GM12878 (cell line): ENCODE measurements around the gene SON. TPM values are rescaled to one million over a fixed set of nuclear protein-coding genes. Genes with fewer than 3 reads are reported as not detected.
A peak's percentile ranks its signal among the peaks of the same experiment; 100 is the strongest.

Experiments used
- ATAC-seq: fragments of 200-7000 bp; cut with Tn5 transposase; 3 replicates; pipeline ENCODE4 v1.9.1; 2020; ENCODE audit warnings: mild to moderate bottlenecking, moderate library complexity
- BruUV-seq: library from RNA; stranded (reverse); fragments of 400-500 nt; replicated peaks from 2 replicates; lab custom pipeline; 2021; lab: Mats Ljungman, UMichigan
- CTCF ChIA-PET: fragments of 300-600 bp; sonication (Branson Sonifier 250); formaldehyde crosslinking; extraction: SDS; loops from one replicate; lab custom pipeline; 2021; ENCODE audit warnings: inconsistent platforms; lab: Yijun Ruan, JAX
- POLR2A ChIA-PET: fragments of 350-600 bp; formaldehyde crosslinking; extraction: SDS; loops from one replicate; lab custom pipeline; 2021; ENCODE audit warnings: inconsistent platforms; lab: Charles Lee
- RAD21 ChIA-PET: fragments of 300-600 bp; sonication (Branson Sonifier 250); formaldehyde crosslinking; loops from one replicate; lab custom pipeline; 2023; ENCODE audit warnings: antibody characterized with exemption; ENCODE audit not compliant: unreplicated experiment; lab: Charles Lee
- SMC1A ChIA-PET: fragments of 300-600 bp; sonication (Branson Sonifier 250); formaldehyde crosslinking; loops from one replicate; lab custom pipeline; 2023; ENCODE audit not compliant: unreplicated experiment, uncharacterized antibody; lab: Charles Lee
- DNase-seq: peaks from one replicate; pipeline ENCODE4 v3.0.0-alpha.2; 2011; ENCODE audit warnings: low read depth, low spot score
- FAIRE-seq: peaks from 3 replicates; lab custom pipeline; 2011; peaks lifted over from hg19 to GRCh38; lab: Jason Lieb, UNC
- H2AFZ ChIP-seq: 2 replicates; pipeline ENCODE4 v1.6.0; 2011; ENCODE audit warnings: low read depth, low read length, control low read depth; ENCODE audit not compliant: control insufficient read depth
- H3K27ac ChIP-seq: 2 replicates; pipeline ENCODE4 v1.5.1; 2011; ENCODE audit warnings: control low read depth; ENCODE audit not compliant: control insufficient read depth, insufficient read depth
- H3K27me3 ChIP-seq, 2 experiments: replicated peaks in 1 of 2; 2 replicates each; pipeline versions ENCODE4 v1.6.0 to v1.6.1; 2011; ENCODE audit warnings: low read length in 1 of 2; ENCODE audit not compliant: control insufficient read depth in 2 of 2, insufficient read depth in 2 of 2
- H3K36me3 ChIP-seq, 2 experiments: 2 replicates each; pipeline ENCODE4 v1.5.1; 2011; ENCODE audit warnings: low read length in 1 of 2; ENCODE audit not compliant: control insufficient read depth in 2 of 2, insufficient read depth in 2 of 2
- H3K4me1 ChIP-seq: 2 replicates; pipeline ENCODE4 v1.6.1; 2011; ENCODE audit warnings: mild to moderate bottlenecking, low read length, moderate library complexity, mixed read lengths; ENCODE audit not compliant: control insufficient read depth, insufficient read depth
- H3K4me2 ChIP-seq: 2 replicates; pipeline ENCODE4 v1.6.0; 2011; ENCODE audit warnings: control low read depth; ENCODE audit not compliant: control insufficient read depth, insufficient read depth
- H3K4me3 ChIP-seq: fragments of 200-600 bp; sonication (generic); 2 replicates; pipeline ENCODE4 v1.5.1; 2016
- H3K79me2 ChIP-seq: 2 replicates; pipeline ENCODE4 v1.6.0; 2011; ENCODE audit warnings: low read length; ENCODE audit not compliant: control insufficient read depth, insufficient read depth
- H3K9ac ChIP-seq: 2 replicates; pipeline ENCODE4 v1.8.0; 2011; ENCODE audit warnings: low read length, control low read depth, mixed read lengths; ENCODE audit not compliant: control insufficient read depth, insufficient read depth
- H3K9me3 ChIP-seq: replicated peaks from 3 replicates; pipeline ENCODE4 v1.5.1; 2011; ENCODE audit warnings: mild to moderate bottlenecking, low read length; ENCODE audit not compliant: control insufficient read depth, insufficient read depth
- H4K20me1 ChIP-seq: 2 replicates; pipeline ENCODE4 v1.6.0; 2011; ENCODE audit not compliant: control insufficient read depth, insufficient read depth
- CBX5 ChIP-seq: sonication (generic); IDR thresholded peaks from 2 replicates; pipeline ENCODE4 v1.6.1; 2016; ENCODE audit warnings: low read depth, moderate library complexity, mild to moderate bottlenecking, inconsistent platforms
- FOXM1 ChIP-seq: IDR thresholded peaks from 2 replicates; pipeline ENCODE4 v1.6.1; 2012; ENCODE audit warnings: low read depth, mild to moderate bottlenecking, inconsistent platforms, low read length, moderate library complexity
- KDM1A ChIP-seq: fragments of 200-600 bp; sonication (generic); IDR thresholded peaks from 2 replicates; pipeline ENCODE4 v1.6.1; 2016; ENCODE audit warnings: borderline replicate concordance
- LARP7 ChIP-seq: fragments of 450-650 bp; IDR thresholded peaks from 2 replicates; pipeline ENCODE4 v1.6.1; 2017; ENCODE audit warnings: mild to moderate bottlenecking
- MEF2A ChIP-seq: IDR thresholded peaks from 2 replicates; pipeline ENCODE4 v1.6.1; 2011; ENCODE audit warnings: low read depth, mild to moderate bottlenecking, low read length, moderate library complexity; ENCODE audit not compliant: insufficient read depth
- POLR2A ChIP-seq: IDR thresholded peaks from 2 replicates; pipeline ENCODE4 v1.6.1; 2011; ENCODE audit warnings: low read depth, mild to moderate bottlenecking, low read length
- POLR2AphosphoS2 ChIP-seq: IDR thresholded peaks from 2 replicates; pipeline ENCODE4 v1.6.1; 2011; ENCODE audit warnings: low read depth, mild to moderate bottlenecking, low read length, improper control_type of control experiment, moderate library complexity
- POLR2AphosphoS5 ChIP-seq: IDR thresholded peaks from 2 replicates; pipeline ENCODE4 v1.6.1; 2011; ENCODE audit warnings: mild to moderate bottlenecking, low read length, inconsistent platforms
- STAT3 ChIP-seq: IDR thresholded peaks from 2 replicates; pipeline ENCODE4 v1.6.1; 2011; ENCODE audit warnings: low read depth, low read length, improper control_type of control experiment
- TCF3 ChIP-seq: IDR thresholded peaks from 2 replicates; pipeline ENCODE4 v1.6.1; 2012; ENCODE audit warnings: low read depth, mild to moderate bottlenecking, low read length, borderline replicate concordance; ENCODE audit not compliant: insufficient read depth
- WGBS: methylation state at CpG from one replicate; pipeline ENCODE4 v1.1.6; 2016; ENCODE audit warnings: low lambda C conversion rate; ENCODE audit not compliant: insufficient replicate concordance, insufficient coverage; ENCODE audit errors: missing lambda C conversion rate; 5-methylcytosine and 5-hydroxymethylcytosine counted together
- in situ Hi-C: fragments of 300-500 bp; cut with MboI; formaldehyde crosslinking; loops from 9 replicates; pipeline ENCODE4 v1.14.3; 2018; ENCODE audit warnings: mixed read lengths
- intact Hi-C: fragments of 100-400 bp; cut with micrococcal nuclease; formaldehyde crosslinking; loops from one replicate; pipeline ENCODE4 v1.14.2; 2022; ENCODE audit not compliant: unreplicated experiment
- polyA plus RNA-seq, 11 experiments: library from polyadenylated mRNA; depleted of rRNA in 4 of 11; unstranded in 6 of 11; stranded (reverse) in 5 of 11; fragments of >200 nt; fragmentation: Nextera tagmentation in 4 of 11; fragmentation: Illumina TruSeq in 1 of 11; extraction: Ambion mirVana in 4 of 11; extraction: Trizol in 1 of 11; gene quantifications; 1 replicate in 1 of 11; 2 replicates in 10 of 11; pipeline versions ENCODE4 v1.2.1 to v1.2.3, GENCODE V29; 2011 to 2016; ENCODE audit warnings: inconsistent platforms in 2 of 11, missing spikeins in 2 of 11, low read depth in 1 of 11
- total RNA-seq, 4 experiments: library from RNA; depleted of rRNA in 3 of 4; stranded (reverse); fragments of >200 nt in 3 of 4; fragmentation: Illumina TruSeq in 1 of 4; extraction: Trizol in 1 of 4; gene quantifications; 2 replicates each; pipeline versions ENCODE4 v1.2.1 to v1.2.3, GENCODE V29; 2013 to 2021

SON gene
- total and polyA plus RNA-seq, 10 of the 15 experiments (the other 5 are each of a cell fraction or from before 2014, with no cell fraction given) = 95.7 to 788 (median 251) TPM

GRCh38 chr21:33554236-33554981 lies 11.6 kb downstream of the SON start:
- CTCF ChIA-PET = interaction anchor here (1.3 to 2.4 kb wide), 3 partner anchors 9 to 34 kb away, joined by 3 to 8 read pairs (median 3); no protein-coding TSS in a partner anchor
- Histone ChIP-seq H3K79me2 (peaks cover 75% of the 10 kb centered on the region), H3K9me3 (peaks cover 21% of the 10 kb centered on the region; the same call in 2 of the 3 replicates), H3K4me3 (no peak overlapping the region), H3K4me2 (no peak overlapping the region)
- no peak for ATAC-seq
- WGBS = 95% methylated on average over 18 of the region's 18 CpGs
- SMC1A ChIA-PET = interaction anchor here (1.0 to 5.6 kb wide), 3 partner anchors 10 to 18 kb away, joined by 3 to 23 read pairs (median 3); no protein-coding TSS in a partner anchor
- no peak for FAIRE-seq
- BruUV-seq = TSS peak; percentile 32
- POLR2A ChIA-PET = interaction anchor here (0.5 to 1.2 kb wide), 5 partner anchors 8 to 40 kb away, joined by 3 to 5 read pairs (median 3); no protein-coding TSS in a partner anchor
- TF ChIP-seq FOXM1 (no peak), STAT3 (no peak), POLR2A (peak; percentile 53; the same call in 1 of the 2 replicates), POLR2AphosphoS5 (peak; percentile 63), LARP7 (no peak)
- TF ChIP-seq, all 136 proteins: peak for 2
- DNase-seq = no peak
- in situ Hi-C loops = no loop called here
- Histone ChIP-seq H3K27ac (no peak overlapping the region), H2AFZ (no peak overlapping the region), H3K36me3 (peaks cover 46 to 67% of the 10 kb centered on the region in 2 experiments), H3K4me1 (no peaks in the 10 kb centered on the region), H3K9ac (no peak overlapping the region), H3K27me3 (no peaks in the 10 kb centered on the region), H4K20me1 (peaks cover 2% of the 10 kb centered on the region; the same call in 1 of the 2 replicates)
- intact Hi-C loops = no loop called here
- RAD21 ChIA-PET = no interaction called here

GRCh38 chr21:33554982-33555344 lies 12.1 kb downstream of the SON start:
- Histone ChIP-seq H3K4me2 (no peak overlapping the region), H3K9ac (no peak overlapping the region)
- TF ChIP-seq POLR2AphosphoS2 (peak; percentile 64; the same call in 1 of the 2 replicates), TCF3 (no peak), CBX5 (no peak), KDM1A (no peak), POLR2AphosphoS5 (peak; percentile 55; the same call in 1 of the 2 replicates), MEF2A (no peak)
- TF ChIP-seq, all 136 proteins: peak for 2
- ATAC-seq = no peak
- no peaks in the 10 kb centered on the region for H3K4me1 ChIP-seq
- no peak overlapping the region for H3K27ac ChIP-seq
- CTCF ChIA-PET = interaction anchor here (1.3 to 2.4 kb wide), 3 partner anchors 10 to 34 kb away, joined by 3 to 8 read pairs (median 3); no protein-coding TSS in a partner anchor
- H3K4me3 ChIP-seq = no peak overlapping the region
- RAD21 ChIA-PET = no interaction called here
- peaks cover 21% of the 10 kb centered on the region; the same call in 2 of the 3 replicates for H3K9me3 ChIP-seq
- intact Hi-C loops = no loop called here
- no peak overlapping the region for H2AFZ ChIP-seq
- 97% methylated on average over 24 of the region's 32 CpGs for WGBS
- FAIRE-seq = no peak
- peaks cover 45 to 66% of the 10 kb centered on the region in 2 experiments for H3K36me3 ChIP-seq
- no peak for DNase-seq
- SMC1A ChIA-PET = interaction anchor here (1.0 to 5.6 kb wide), 3 partner anchors 10 to 18 kb away, joined by 3 to 23 read pairs (median 3); no protein-coding TSS in a partner anchor
- in situ Hi-C loops = no loop called here
- POLR2A ChIA-PET = interaction anchor here (0.6 to 1.2 kb wide), 2 partner anchors 10 to 30 kb away, joined by 3 to 5 read pairs; no protein-coding TSS in a partner anchor
- peaks cover 69% of the 10 kb centered on the region for H3K79me2 ChIP-seq
- peaks cover 2% of the 10 kb centered on the region; the same call in 1 of the 2 replicates for H4K20me1 ChIP-seq
- no peaks in the 10 kb centered on the region for H3K27me3 ChIP-seq
- BruUV-seq = no TSS peak
